ENCODE data around the gene SNRNP70. TPM values are rescaled to one million over a fixed set of nuclear protein-coding genes. Genes with fewer than 3 reads are reported as not detected.

Gene SNRNP70
- total RNA-seq, 1 experiment from 2014 or later, result 325 TPM

DNA sequence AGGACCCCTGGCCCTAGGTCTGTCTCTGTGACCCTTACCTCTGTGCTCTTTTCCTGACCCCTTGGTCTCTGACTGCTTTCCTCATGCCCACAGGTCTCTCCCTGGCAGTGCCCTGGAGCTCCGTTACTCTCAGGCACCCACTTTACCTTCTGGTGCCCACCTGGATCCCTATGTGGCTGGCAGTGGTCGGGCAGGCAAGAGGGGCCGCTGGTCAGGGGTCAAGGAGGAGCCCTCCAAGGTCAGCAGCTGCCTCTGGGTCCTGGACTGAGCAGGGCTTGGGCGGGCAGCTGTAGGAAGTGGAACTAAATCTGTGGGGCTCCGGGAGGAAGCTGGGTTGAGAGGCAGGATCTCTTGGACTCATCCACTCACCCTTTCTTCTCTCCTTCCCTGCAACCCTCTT is 50.4 kb downstream of the SNRNP70 start:
- CTCF ChIA-PET, result no interaction called here
- no TSS peak for BruUV-seq (replicated peaks)
- Mint-ChIP-seq H3K9me3 (ENCODE audit: low read depth, unreplicated experiment) (no peaks in the 10 kb centered on the region), H3K27me3 (ENCODE audit: unreplicated experiment) (no peaks in the 10 kb centered on the region), H3K4me3 (ENCODE audit: low read depth, unreplicated experiment) (no peak overlapping the region), H3K4me1 (ENCODE audit: low read depth, unreplicated experiment) (no peaks in the 10 kb centered on the region), H3K27ac (ENCODE audit: unreplicated experiment) (no peak overlapping the region), H3K36me3 (ENCODE audit: insufficient read depth, unreplicated experiment) (no peaks in the 10 kb centered on the region)
- intact Hi-C loops (cut with micrococcal nuclease; ENCODE audit: unreplicated experiment), result no loop called here
- TF ChIP-seq, protein P1, sequence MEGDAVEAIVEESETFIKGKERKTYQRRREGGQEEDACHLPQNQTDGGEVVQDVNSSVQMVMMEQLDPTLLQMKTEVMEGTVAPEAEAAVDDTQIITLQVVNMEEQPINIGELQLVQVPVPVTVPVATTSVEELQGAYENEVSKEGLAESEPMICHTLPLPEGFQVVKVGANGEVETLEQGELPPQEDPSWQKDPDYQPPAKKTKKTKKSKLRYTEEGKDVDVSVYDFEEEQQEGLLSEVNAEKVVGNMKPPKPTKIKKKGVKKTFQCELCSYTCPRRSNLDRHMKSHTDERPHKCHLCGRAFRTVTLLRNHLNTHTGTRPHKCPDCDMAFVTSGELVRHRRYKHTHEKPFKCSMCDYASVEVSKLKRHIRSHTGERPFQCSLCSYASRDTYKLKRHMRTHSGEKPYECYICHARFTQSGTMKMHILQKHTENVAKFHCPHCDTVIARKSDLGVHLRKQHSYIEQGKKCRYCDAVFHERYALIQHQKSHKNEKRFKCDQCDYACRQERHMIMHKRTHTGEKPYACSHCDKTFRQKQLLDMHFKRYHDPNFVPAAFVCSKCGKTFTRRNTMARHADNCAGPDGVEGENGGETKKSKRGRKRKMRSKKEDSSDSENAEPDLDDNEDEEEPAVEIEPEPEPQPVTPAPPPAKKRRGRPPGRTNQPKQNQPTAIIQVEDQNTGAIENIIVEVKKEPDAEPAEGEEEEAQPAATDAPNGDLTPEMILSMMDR (IDR thresholded peaks at IDR 0.05; ENCODE audit: unreplicated experiment), result no peak
- DNase-seq, result no peak

DNA sequence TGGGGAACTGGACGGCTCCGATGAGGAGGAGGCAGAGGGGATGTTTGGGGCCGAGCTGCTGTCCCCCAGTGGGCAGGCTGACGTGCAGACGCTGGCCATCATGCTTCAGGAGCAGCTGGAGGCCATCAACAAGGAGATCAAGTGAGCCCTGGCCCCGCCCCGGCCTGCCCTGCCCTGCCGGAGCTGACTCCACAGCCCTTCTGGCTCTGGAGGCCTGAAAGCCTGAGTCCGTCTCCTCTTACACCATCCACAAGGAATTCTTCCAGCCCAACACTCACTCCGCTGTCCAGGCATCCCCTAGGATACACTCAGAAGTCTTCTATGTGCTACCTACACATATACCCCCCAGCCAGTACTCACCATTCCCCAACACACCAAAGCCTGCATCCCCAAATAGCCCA is 51.5 kb downstream of the SNRNP70 start:
- no peaks in the 10 kb centered on the region for H3K4me1 Mint-ChIP-seq (ENCODE audit: low read depth, unreplicated experiment)
- H3K27me3 Mint-ChIP-seq (ENCODE audit: unreplicated experiment), result peaks cover 1% of the 10 kb centered on the region
- BruUV-seq (replicated peaks), result no TSS peak
- no peaks in the 10 kb centered on the region for H3K36me3 Mint-ChIP-seq (ENCODE audit: insufficient read depth, unreplicated experiment)
- CTCF ChIA-PET, result no interaction called here
- H3K27ac Mint-ChIP-seq (ENCODE audit: unreplicated experiment), result no peak overlapping the region
- intact Hi-C loops (cut with micrococcal nuclease; ENCODE audit: unreplicated experiment), result no loop called here
- TF ChIP-seq, protein P1 (IDR thresholded peaks at IDR 0.05; ENCODE audit: unreplicated experiment), result no peak
- no peak overlapping the region for H3K4me3 Mint-ChIP-seq (ENCODE audit: low read depth, unreplicated experiment)
- DNase-seq, result no peak
- H3K9me3 Mint-ChIP-seq (ENCODE audit: low read depth, unreplicated experiment), result no peaks in the 10 kb centered on the region

DNA sequence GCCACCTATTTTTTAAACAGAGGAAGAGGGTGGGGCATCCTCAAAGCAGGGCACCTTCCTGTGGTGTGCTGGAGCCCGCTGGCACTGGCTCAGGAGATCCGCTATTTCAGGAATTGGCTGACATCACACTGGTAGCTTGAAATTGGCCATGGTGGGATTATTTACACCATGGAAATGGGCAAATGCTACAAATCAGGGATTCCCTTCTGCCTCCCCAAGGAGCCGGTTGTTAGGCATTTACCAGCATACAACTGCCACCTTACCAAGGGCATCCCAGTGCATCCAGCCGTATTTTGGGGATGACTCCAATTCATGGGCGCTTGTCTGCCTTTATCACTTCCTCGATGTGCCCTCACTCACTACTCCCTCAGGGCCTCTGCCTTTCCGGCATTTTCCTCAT is 55.7 kb downstream of the SNRNP70 start:
- peaks cover 16% of the 10 kb centered on the region for H3K27me3 Mint-ChIP-seq (ENCODE audit: unreplicated experiment)
- DNase-seq, result no peak
- peaks cover 20% of the 10 kb centered on the region for H3K4me1 Mint-ChIP-seq (ENCODE audit: low read depth, unreplicated experiment)
- intact Hi-C loops (cut with micrococcal nuclease; ENCODE audit: unreplicated experiment), result no loop called here
- H3K27ac Mint-ChIP-seq (ENCODE audit: unreplicated experiment), result no peak overlapping the region
- TF ChIP-seq, protein P1 (IDR thresholded peaks at IDR 0.05; ENCODE audit: unreplicated experiment), result no peak
- CTCF ChIA-PET, result interaction anchor here (1.4 to 2.2 kb wide), 2 partner anchors 10 to 58 kb away, joined by 3 to 11 read pairs; no protein-coding TSS in a partner anchor
- H3K4me3 Mint-ChIP-seq (ENCODE audit: low read depth, unreplicated experiment), result no peak overlapping the region
- peaks cover 12% of the 10 kb centered on the region for H3K36me3 Mint-ChIP-seq (ENCODE audit: insufficient read depth, unreplicated experiment)
- no peaks in the 10 kb centered on the region for H3K9me3 Mint-ChIP-seq (ENCODE audit: low read depth, unreplicated experiment)
- no TSS peak for BruUV-seq (replicated peaks)

DNA sequence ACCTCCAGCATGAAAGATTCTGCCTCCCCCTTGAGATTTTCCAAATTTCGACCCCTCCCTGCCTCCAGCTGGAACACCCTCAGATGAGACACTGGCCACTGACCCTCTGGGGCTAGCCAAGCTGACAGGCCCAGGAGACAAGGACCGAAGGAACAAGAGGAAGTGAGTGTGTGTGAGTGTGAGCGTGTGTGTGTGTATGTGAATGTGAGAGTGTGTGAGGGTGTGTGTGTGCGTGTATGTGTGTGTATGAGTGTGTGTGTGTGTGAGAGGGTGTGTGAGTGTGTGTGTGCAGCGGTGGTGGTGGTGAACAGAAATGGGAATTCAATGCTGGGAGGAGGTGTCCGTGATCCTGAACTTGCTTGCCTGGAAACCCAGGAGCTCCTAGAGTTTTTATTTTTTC is 56.1 kb downstream of the SNRNP70 start:
- no TSS peak for BruUV-seq (replicated peaks)
- CTCF ChIA-PET, result interaction anchor here (1.4 to 2.2 kb wide), 2 partner anchors 9 to 57 kb away, joined by 3 to 11 read pairs; no protein-coding TSS in a partner anchor
- Mint-ChIP-seq H3K4me3 (ENCODE audit: low read depth, unreplicated experiment) (no peak overlapping the region), H3K27ac (ENCODE audit: unreplicated experiment) (no peak overlapping the region), H3K27me3 (ENCODE audit: unreplicated experiment) (peaks cover 20% of the 10 kb centered on the region), H3K4me1 (ENCODE audit: low read depth, unreplicated experiment) (peaks cover 21% of the 10 kb centered on the region), H3K36me3 (ENCODE audit: insufficient read depth, unreplicated experiment) (peaks cover 12% of the 10 kb centered on the region), H3K9me3 (ENCODE audit: low read depth, unreplicated experiment) (no peaks in the 10 kb centered on the region)
- intact Hi-C loops (cut with micrococcal nuclease; ENCODE audit: unreplicated experiment), result no loop called here
- TF ChIP-seq, protein P1 (IDR thresholded peaks at IDR 0.05; ENCODE audit: unreplicated experiment), result no peak
- DNase-seq, result no peak
